Fibroblast of pulmonary artery (primary cell): ENCODE measurements around the gene PPM1F.

Experiments
- DNase-seq: peaks from one replicate; pipeline ENCODE4 v3.0.0-alpha.2; 2010; ENCODE audit warnings: low read depth
- H3K4me3 ChIP-seq: replicated peaks from 2 replicates; pipeline ENCODE4 v1.5.1; 2011; ENCODE audit warnings: low read depth, mild to moderate bottlenecking, control low read depth, low read length, moderate library complexity
- CTCF ChIP-seq: IDR thresholded peaks from 2 replicates; pipeline ENCODE4 v1.5.1; 2011; ENCODE audit warnings: mild to moderate bottlenecking, control low read depth, low read length, inconsistent platforms; ENCODE audit errors: missing control alignments

PPM1F gene

DNA sequence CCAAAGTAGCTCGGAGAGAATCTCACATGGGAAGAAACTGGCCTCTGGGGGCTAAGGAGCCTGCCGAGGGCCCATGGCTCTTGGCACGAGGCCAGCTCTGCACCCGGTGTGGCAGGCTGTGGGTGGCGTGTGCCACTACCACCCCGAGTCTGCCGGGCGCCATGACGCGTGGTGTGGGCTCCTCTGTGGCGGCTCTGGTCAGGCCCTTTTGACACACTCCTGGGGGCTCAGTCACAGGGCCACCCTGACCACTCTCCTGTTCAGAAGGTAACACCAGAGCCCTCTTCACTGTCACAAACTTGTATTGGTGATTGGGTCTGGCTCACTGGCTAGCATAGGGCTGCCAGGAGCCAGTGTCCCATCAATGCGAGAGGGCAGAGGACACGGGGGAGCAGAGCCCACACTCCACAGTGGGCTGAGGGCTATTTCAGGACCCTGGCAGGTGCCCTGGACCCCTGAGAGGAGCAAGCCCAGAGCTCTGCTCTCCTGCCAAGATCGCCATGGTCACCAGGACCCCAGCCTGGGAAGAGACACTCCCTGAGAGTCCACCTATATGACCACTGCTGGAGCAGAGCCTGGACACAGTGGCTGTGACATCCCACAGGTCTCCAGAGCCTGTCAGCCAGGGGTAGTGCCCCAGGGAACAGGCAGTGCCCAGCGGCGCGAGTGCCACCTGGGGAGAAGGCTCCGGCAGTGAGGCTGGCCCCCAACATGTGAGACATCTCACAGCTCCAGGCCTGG is 8.6 kb upstream of the PPM1F start:
- H3K4me3 ChIP-seq, result no peak overlapping the region
- DNase-seq, result no peak
- TF ChIP-seq CTCF, result no peak

DNA sequence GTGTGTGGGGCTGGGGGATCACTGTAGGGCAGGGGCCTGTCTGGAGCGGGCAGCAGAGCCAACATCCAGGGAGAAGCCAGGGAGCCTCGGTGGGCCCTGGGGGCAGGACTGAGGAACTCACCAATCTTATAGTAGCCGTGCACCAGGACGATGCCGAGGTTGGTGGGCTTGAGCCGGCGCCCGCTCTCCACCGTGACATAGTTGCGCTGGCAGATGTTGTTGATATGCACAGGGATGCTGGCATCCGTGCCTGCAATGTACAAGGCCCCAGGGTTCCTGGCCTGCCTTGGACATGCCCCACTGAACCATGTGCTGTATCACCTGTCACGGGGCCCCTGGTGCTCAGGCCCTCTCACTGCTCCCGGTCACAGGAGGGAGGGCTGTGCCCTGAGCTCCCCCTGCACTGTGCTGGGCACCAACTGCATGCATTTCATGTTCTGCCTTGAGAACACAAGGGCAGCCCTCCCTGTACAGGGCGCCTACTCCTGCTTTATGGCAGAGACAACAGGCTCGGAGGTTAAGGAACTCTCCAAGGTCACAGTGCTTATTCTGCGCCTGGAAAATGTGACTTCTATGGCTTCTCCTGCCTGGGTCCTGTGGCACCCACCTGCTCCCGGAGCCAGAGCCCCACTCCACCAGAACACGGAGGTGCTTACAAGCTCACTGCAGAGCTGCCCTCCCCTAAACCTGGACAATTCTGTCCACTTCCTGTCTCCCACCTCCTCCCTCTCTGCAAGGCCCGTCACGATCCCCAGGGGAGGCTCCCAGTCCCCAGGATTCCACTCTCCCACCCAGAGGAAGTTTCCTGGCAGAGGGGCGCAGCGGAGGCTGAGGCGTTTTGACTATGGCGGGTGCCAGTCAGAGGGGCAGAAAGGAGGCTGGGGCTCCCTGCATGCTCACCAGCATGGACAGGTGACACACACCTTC is 7.8 kb upstream of the PPM1F start:
- DNase-seq, result no peak
- no peak overlapping the region for H3K4me3 ChIP-seq
- no peak for TF ChIP-seq CTCF

- DNase-seq, result no peak
- no peak overlapping the region for H3K4me3 ChIP-seq
- no peak for TF ChIP-seq CTCF
Observed at GRCh38 chr22:21959274-21960074, 6.8 kb upstream of the PPM1F start.

DNA sequence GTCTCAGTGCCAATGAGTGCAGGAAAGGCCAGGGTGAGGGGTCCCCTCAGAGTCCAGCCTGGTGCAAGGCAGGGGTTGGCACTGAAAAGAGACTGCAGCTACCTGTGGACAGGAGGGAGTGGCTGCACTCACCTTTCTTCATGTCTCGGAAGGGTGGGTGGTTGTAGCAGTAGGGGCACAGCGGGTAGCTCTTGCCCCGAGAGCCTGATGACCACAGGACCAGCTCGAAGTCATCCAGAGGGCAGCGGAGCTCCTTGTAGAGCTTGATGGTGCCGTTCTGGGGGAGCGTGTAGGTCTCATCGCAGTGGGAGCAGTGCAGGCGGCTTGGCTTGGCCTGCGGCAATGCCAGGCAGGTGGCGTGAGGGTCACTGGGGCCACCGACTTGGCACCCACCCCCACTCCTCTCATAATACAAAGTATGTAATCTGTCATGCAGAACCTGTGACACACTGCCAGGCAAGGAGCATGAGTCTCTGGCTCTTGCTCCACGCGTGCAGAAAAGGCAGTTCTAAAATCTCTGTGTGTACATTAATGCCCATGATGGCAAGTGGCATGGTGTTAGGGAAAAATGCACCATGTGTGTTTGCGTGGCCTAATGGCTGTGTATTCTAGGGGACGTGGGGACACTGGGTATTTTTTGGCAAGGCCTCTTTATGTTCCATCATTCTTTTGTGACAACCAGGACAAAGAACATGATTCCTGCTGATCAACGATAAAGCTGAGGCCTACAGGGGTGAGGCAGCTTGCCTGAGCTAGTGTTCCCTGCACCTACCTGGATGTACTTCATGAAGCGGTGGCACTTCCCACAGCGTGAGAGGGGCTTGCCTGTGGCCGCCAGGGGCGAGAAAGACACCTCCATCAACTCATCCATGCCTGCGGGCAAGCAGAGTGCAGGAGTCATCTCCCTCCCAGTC is 6.0 kb upstream of the PPM1F start:
- DNase-seq, result no peak
- no peak for TF ChIP-seq CTCF
- no peak overlapping the region for H3K4me3 ChIP-seq

DNA sequence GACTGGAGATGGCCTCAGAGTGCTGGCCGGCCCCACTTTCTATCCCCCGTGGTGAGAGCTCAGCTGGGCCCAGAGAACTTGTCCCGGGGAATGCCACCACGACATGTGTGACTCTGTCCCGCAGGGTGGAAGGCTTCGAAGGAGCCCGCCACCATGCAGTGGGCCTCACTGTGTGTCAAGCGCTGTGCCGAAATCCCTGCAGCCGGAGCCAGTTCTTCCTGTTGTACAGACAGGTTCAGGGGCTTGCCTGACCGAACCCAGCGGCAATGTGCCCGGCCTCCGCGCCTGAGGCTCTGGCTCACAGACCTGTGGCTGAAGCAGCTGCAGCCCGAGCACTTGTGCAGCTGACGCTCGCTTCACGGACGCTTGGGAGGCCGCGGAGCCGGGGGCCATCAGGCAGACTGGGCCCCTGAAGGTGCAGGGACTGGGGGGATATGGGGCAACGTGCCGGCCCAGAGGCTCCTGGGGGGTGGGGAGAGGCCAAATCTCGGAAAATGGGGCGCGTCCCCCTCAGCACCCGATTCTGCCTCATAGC is 650 bp downstream of the PPM1F start:
- peak overlapping the region; percentile 71 for H3K4me3 ChIP-seq
- no peak for TF ChIP-seq CTCF
- peak; percentile 48 for DNase-seq

DNA sequence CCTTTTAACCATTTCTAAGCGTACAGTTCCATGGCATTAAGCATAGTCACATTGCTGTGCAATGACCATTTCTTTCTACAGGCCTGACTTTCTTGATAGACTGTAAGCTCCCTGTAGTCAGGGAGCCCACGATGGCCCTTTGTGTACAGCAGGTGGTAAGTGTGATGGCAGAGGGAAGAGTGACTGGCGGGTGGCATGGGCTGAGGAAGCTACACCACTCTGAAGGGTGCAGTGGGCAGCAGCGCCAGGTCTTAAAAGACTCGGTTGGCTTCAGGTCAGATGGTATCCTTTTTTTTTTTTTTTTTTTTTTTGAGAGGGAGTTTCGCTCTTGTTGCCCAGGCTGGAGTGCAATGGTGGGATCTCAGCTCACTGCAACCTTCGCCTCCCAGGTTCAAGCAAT is 1.6 kb downstream of the PPM1F start:
- TF ChIP-seq CTCF, result no peak
- H3K4me3 ChIP-seq, result no peak overlapping the region
- no peak for DNase-seq
